HG02943 (cell line): ENCODE results near the gene MORN1.

Experiments
- ATAC-seq: cut with Tn5 transposase; IDR thresholded peaks from one replicate; pipeline ENCODE4 v1.9.1; 2021; ENCODE audit warnings: mild to moderate bottlenecking, low read depth, moderate library complexity; ENCODE audit not compliant: unreplicated experiment

The MORN1 gene

DNA sequence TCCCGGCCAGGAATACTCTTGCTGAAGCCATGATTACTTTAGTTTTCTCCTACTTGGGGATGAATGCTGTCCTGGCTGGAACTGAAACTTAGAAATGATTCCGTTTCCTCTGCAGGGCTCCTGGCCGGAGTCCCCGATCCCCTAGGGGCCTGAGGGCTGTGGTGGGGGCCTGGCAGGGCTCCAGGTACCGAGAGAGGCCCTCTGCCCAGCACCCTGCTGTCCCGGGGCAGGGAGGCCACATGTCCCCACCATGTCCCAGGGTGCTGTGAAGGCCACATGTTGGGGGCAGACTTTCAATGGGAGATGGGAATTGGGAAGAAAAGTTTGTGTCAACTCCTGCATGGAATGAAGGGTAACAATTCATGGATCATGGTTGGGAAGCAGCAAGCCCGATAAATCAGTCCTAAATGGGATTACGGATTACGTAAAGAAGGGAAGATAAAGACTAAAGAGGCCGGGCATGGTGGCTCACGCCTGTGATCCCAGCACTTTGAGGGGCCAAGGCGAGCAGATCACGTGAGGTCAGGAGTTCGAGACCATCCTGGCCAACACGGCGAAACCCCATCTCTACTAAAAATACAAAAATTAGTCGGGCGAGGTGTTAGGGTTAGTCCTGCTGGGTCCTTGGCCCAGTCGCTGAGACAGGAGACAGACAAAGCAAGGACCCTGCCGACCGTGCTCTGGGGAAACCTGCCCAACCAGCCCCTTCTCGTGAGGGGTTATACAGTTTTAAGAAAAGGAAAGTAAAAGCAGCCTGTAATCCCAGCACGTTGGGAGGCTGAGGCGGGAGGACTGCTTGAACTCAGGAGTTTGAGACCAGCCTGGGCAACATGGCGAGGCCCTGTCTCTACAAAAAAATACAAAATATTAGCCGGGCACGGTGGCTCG is 37.6 kb downstream of the MORN1 start:
- ATAC-seq, result no peak

DNA sequence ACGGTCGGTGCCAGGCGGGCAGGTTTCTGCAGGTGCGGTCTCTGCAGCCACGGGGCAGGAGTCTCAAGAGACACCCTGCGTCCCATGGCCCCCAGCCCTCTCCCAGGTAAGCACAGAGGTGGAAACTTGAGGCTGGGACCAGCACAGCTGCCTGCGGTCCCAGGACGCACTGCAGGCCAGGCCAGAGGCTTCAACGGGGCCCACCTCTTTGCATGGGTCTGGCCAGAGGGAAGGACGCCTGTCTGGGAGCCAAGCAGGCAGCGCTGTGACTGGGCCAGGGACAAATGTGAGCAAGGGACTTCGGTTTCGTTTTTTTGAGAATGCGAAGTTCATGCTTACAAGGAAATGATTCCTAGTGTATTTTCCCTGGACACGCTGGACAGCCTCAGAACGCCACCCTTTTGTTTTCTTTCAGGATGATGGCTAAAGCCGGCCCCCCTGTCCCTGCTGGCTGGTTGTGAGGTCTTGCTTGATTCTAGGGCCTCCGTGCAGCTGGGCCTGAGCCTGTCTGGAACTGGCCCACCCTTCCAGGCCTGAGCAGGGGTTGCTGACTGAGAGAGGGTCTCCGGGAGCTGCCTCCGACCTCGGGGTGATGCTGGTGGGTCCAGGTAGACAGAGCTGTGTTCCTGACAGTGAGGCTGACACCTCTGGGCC is 38.3 kb downstream of the MORN1 start:
- no peak for ATAC-seq

DNA sequence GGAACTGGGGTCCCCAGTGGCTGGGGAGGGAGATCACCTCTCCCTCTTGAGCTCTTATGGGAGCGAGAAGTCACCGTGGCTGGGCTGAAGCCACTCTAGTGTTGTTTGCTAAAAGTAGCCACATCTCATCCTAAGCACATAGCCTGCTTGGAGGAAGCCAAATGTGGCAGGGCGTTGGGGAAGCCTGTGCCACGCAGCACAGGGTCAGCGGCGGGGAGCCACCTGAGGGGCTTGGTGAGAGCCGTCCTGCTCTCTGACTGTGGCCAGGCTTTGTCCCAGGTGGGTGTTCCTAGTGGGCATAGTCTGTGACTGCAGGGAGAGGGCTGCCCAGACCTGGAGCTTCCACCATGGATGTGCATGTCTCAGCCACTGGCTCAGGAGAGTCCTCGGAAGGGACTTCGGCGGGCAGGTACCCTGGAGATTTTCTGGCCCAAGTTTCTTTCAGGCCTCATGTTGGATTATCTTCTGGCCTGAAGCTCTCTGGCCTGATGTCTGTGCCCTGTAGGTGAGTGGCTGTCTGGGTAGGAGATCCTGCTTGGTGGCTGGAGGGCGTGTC is 38.9 kb downstream of the MORN1 start:
- no peak for ATAC-seq

DNA sequence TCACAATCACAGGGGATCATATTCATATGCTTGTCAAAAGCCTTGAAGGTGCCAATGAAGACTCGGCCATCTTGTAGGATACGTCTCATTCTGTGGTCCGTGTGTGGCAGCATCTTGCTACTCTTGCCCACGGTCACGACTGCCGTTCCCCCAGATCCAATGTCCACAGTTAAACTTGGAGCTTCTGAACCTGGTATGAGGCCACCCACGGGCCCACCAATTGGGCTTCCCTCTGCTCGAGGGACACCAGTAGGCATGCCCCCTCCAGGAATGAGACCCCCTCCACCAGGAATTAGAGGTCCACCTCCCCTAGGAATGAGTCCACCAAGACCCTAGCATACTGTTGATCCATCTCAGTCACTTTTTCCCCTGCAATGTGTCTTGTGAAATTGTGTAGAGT is 39.6 kb downstream of the MORN1 start:
- ATAC-seq, result no peak

DNA sequence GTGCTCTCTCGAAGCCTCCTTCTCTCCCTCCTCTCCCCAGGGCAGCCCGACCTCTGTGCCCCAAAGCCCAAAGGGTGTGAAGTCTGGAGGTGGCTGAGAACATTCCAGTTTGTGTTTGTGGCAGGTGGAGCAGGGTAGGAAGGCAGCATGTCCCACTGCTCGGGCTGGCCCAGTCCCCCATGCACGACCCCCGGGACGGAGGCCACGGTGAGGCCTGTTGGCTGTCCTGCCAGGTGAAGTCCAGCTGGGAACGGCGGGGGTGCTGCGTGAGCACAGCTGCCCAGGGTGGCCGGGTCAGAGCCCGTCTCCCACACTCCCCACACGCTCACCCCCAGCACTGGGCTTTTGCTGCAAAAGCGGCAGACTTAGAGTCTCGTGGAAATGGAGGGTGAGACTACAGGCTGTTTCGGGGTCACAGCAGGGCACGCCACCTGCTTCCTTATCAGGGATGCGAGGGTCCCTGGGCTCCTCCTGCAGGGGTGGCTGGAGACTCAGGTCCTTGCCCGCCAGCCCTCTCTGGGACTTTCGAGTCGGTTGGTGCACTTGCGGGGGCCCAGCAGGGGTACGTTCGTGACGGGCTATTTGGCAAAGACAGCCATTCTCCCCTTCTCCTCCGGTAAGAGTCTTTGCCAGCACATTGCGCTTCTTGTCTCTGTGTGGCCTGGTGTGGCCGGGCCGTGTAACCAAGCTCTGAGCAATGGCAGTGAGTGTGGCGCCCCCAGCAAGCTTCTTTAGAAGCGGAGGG is 40.3 kb downstream of the MORN1 start:
- no peak for ATAC-seq

DNA sequence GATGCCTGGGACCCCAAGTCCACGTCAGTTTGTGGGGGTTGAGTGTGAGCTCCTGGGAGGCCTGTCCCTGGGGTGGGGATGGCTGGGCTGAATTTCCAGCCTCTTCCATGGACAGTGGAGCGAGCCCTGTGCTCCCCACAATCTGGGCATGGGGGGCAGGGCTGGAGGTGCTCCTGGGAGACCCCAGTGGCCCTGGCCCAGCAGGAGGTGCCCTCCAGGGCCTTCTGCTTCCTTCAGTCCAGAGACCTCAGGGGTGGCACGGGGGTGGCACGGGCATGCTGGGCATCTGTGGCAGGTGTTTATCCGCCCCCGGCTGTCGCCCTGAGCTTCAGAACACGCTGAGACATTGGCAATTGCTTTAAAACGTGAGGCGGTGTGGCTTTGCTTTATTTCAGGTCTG is 40.9 kb downstream of the MORN1 start:
- no peak for ATAC-seq

DNA sequence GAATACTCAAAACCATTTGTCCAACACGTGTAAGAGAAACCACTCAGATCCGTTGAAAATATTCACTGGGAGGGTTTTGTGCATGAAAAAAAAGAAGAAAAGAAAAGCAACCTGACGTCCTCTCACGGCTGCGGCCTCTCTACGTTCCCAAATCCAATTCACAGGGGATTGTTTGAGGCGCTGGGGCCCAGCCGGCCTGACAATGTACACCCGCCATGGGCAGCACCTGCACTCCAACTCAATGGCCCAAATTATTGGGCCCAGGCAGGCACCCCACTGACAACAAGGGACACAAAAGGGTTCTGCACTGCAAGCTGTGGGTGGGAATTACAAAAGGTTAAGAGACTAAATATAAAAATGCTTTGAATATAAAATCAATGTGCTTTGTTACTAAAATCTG is 41.5 kb downstream of the MORN1 start:
- ATAC-seq, result no peak

DNA sequence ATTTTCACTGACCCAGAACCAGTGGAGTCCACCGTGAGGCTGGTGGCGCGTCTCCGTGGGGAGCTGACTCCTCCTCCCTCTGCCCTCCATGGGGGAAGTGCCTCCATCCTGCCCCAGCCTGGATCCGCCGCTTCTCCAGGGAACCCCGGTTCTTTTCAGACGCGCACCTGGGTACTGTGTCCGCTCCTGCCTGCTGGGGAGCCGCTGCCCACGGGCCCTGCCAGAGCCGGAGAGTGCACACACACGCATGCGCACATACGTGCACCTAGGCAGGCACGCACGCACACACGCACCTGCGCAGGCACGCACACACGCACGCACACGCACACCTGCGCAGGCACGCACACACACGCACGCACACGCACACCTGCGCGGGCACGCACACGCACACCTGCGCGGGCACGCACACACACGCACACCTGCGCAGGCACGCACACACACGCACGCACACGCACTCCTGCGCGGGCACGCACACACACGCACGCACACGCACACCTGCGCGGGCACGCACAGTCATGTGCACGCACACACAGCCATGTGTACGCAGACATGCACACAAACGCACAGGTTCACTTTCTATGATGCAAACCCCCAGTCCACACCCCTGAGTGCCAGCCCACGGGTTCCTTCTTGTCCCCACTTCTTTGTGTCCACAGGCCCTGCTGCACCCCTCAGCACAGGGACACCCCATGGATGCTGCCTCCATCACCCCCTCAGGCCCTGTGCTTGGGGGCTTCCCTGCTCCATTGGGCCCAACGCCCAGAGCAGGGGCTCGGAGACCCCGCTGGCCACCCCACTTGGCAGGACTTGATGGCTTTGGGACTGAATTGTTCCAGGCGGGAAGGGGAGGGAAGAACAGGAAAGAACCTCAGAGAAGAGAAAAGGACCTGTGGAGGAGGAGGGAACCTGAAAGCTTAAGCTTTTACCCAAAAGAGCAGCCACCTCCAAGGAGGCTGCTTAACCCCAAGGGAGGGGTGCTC is 42.7 kb downstream of the MORN1 start:
- ATAC-seq, result no peak

DNA sequence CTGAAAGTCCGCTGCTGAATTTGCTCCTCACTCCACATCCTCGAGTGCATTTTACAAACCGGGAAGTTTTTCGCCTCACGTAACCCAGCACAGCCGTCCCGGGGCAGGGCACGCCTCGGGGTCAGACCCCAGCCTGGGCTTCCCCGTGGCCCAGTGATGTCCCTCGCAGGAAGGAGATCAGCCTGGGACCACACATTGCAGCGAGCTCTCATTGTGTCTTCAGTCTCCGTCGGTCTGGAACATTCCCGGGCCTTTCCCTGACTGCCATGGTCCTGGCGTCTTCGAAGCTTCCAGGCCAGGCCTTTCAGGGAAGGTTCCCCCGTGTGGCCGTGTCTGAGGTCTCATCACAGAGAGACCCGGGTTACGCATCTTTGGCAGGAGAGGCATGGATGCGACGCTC is 43.5 kb downstream of the MORN1 start:
- ATAC-seq, result no peak

DNA sequence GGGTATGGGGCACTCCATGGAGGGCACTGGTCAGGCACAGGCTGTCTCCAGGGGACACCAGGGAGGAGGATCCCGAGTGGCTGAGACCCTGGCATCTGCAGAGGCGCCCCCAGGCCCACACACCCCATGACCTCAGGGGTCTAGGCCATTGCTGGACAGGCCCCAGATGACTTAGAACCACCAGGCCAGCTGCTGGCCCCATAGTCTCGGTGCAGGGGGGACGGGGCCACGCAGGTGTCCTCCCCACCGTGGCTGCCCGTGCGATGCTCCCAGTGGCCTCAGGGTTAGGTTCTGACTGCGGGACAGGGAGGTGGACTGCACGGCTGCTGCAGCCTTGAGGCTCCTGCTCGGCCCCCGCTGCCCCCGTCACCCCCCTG is 44.0 kb downstream of the MORN1 start:
- ATAC-seq, result no peak

DNA sequence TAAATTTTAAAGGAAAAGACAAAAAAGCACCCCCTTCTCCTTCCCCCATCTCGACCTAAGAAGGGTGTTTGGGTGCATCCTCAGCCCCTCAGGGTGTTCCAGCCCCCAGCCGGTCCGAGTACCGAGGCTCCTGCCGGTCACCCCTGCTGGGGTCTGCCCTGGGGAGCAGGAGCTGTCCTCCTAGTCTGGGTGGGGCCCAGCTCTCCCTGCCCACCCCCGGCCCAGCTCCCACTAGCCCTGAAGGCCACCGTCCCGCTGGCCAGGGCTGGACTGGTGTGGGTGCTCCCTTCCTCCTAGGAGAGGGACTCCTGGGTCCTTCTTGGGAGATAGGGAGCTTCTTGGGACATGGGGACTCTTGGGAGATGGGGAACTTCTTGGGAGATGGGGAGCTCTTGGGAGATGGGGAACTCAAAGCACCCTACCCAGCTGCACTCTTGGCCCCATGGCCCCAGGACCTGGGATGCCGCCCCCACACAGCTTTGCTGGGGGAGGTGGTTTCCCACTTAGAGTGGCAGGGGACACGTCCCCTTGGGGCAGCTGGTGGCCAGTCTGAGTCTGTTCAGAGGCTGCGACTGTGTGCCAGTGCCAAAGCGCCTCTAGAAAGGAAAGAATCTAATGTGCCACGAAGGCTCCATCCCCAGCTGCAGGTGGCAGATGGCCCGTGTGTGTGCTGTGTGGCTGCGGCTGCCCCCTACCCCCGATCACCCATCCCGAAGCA is 44.5 kb downstream of the MORN1 start:
- no peak for ATAC-seq

DNA sequence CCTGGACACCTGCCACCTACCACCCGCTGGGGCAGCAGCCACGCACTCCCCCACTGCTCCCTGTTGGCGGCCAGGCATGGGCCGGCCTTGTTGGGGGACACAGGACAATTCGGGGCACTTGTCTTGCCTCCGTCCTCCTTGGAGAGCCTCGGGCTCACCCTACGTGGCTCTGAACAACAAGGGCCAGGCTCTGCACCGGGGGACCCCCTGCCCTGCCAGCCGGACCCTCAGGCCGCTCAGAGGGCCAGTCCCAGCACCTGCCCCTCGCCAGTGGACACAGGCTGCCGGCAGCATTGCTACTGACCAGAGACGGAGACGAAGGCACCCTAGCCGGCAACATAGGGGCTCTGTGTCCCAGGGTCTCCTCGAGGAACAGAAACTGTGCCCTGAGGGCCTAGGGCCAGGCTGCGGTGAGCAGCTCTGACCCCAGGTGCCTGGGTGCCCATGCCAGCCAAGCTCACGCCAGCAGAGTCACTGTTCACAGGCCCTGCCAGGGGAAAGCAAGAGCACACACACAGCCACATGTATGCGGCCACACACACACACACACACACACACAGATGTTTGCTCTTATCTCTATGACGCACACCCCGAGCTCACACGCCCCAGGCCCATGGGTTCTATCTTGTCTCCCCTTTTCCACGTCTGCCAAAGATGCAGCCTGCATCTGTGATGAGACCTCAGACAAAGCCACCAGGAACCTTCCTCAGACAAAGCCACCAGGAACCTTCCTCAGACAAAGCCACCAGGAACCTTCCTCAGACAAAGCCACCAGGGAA is 45.9 kb downstream of the MORN1 start:
- ATAC-seq, result no peak

DNA sequence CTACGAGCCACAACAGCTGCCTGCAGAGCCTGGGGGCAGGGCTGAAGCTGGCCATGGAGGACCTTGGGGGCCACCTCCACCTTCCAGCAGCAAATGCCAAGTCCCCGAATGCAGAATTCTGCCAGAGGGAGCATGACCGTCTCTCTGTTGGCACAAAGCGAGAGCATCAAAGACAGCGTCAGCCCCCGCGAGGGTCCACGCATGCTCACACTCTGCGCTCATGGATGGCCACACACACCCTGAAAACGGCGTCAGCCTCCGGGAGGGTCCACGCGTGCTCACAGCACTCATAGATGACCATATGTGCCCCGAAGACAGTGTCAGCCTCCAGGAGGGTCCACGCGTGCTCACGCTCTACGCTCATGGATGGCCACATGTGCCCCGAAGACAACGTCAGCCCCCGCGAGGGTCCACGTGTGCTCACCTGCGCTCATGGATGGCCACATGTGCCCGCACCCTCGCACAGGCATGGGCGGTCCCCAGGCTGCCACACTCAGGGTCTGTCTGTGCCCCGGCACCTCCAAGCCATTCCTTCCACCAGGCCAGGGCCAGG is 46.5 kb downstream of the MORN1 start:
- ATAC-seq, result no peak

DNA sequence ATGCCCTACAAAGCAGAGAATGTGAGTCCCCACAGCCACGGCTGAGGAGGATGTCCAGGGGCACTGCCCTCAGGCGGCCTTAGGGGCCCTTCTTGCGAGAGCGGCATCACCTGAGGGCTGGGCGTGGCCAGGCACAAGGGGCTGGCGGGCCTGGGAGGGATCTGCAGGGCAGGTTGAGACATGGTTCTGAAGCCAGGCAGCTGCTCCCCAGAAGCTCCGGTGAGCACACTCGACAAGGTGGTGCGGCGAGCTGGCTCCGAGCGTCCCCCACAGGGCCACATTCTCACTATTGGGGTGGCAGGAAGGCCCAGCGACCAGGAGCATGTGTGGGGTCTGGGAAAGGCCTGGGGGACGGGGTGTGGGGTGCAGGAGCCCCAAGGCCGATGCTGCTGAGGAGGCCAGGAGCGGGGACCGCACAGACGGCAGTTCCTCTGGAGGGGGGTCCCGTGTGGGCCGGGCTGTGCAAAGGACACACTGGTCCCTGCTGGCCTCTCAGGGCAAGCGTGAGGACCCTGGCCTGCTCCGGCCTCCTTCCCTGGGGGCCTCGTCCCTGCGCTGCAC is 47.2 kb downstream of the MORN1 start:
- no peak for ATAC-seq

DNA sequence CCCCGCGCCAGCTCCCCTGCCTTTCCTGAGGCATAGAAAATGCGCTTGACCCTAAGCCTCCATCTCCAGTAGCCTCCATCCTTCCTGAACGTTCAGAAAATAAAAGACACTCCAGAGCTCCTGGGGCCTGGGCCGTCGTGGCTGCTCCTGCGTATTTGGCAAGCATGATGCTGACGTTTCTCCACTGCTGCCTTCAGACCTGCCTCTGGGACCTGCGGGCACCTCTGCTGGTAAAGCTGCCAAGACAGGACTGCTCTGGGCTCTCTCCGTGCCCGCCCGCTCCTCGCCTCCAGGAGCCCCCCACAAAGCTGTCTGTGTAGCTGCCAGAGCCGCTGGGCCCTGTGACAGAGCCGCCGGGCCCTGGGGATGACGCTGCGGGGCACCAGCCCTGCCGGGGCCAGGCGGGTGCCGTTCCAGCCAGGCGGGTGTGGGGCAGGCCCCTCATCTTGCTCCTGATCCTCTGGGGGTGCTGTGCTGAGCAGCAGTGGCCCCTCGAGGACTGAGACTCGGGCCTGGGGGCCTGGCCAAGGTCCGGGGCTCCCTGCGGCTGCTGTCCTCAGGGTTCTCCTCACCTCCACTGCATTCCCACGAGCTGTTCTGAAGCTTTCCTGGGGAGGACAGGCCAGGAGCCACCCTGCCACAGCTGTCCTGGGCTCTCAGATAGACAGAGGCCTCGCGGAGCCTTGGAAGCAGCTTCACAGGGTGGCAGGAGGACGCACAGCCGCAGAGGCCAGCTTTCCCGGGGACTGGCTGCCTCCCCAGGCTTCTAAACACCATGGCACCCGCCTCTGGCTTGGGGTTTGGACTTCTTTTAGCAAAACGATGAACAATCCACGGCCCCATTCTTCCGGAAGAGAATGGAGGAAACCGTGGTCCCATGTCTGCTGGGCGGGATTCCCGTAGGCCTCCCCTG is 48.1 kb downstream of the MORN1 start:
- ATAC-seq, result no peak

DNA sequence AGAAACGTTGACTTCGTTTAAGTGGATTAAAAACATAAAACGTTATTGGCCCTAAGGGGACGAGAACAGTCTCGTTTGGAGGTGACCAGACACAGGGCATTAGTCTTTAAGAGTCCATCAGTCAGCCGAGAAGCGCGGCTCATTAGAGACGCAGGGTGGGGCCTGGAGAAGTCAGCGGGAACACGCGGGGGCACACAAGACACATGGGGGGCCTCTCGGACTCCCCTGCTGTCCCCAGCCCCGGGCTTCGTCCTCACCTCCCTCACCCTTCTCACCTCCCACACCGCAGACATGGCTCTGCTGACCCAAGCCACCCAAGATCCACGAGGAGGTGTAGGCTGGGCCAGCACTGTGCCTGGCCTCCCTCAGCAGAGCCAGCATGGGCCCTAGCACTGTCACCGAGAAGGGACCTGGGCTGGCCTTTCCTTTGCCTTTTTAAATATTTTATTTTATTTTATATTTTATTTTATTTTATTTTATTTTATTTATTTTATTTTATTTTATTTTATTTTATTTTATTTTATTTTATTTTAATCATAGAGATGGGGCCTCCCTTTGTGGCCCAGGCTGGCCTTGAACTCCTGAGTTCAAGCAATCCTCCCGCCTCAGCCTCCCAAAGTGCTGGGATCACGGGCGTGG is 48.9 kb downstream of the MORN1 start:
- ATAC-seq, result no peak
